ENCODE measurements around the gene TGFB2. TPM values are rescaled to one million over a fixed set of nuclear protein-coding genes. Genes with fewer than 3 reads are reported as not detected.
A peak's percentile ranks its signal among the peaks of the same experiment; 100 is the strongest.

The TGFB2 gene
- polyA plus RNA-seq, 5 donors, result 82.7 to 181 (median 138) TPM

- DNase-seq, result no peak
Observed at GRCh38 chr1:218459450-218459849, 114.3 kb downstream of the TGFB2 start.

- no peak for DNase-seq
Observed at GRCh38 chr1:218459878-218460711, 115.0 kb downstream of the TGFB2 start.

GRCh38 chr1:218461351-218461750 lies 116.2 kb downstream of the TGFB2 start:
- DNase-seq, result no peak

GRCh38 chr1:218462116-218462515 lies 117.0 kb downstream of the TGFB2 start:
- no peak for DNase-seq

- no peak for DNase-seq
Observed at GRCh38 chr1:218462587-218462986, 117.5 kb downstream of the TGFB2 start.

- no peak for DNase-seq
Observed at GRCh38 chr1:218463194-218464156, 118.3 kb downstream of the TGFB2 start.

- DNase-seq, result no peak
Observed at GRCh38 chr1:218464871-218465270, 119.7 kb downstream of the TGFB2 start.

GRCh38 chr1:218466341-218467010 lies 121.3 kb downstream of the TGFB2 start:
- DNase-seq, result no peak

- DNase-seq, result peak in 1 of 2 donors; percentile 27
Observed at GRCh38 chr1:218467101-218468072, 122.3 kb downstream of the TGFB2 start.

GRCh38 chr1:218468711-218469110 lies 123.6 kb downstream of the TGFB2 start:
- DNase-seq, result no peak

GRCh38 chr1:218472885-218473284 lies 127.7 kb downstream of the TGFB2 start:
- DNase-seq, result no peak

GRCh38 chr1:218473522-218473921 lies 128.4 kb downstream of the TGFB2 start:
- no peak for DNase-seq

- DNase-seq, result no peak
Observed at GRCh38 chr1:218474128-218474527, 129.0 kb downstream of the TGFB2 start.

- no peak for DNase-seq
Observed at GRCh38 chr1:218475275-218475674, 130.1 kb downstream of the TGFB2 start.

GRCh38 chr1:218475699-218476098 lies 130.6 kb downstream of the TGFB2 start:
- DNase-seq, result no peak

GRCh38 chr1:218476385-218476784 lies 131.2 kb downstream of the TGFB2 start:
- no peak for DNase-seq

GRCh38 chr1:218478336-218478735 lies 133.2 kb downstream of the TGFB2 start:
- no peak for DNase-seq

GRCh38 chr1:218479436-218480115 lies 134.4 kb downstream of the TGFB2 start:
- no peak for DNase-seq

- no peak for DNase-seq
Observed at GRCh38 chr1:218480137-218480536, 135.0 kb downstream of the TGFB2 start.

GRCh38 chr1:218480588-218481099 lies 135.5 kb downstream of the TGFB2 start:
- DNase-seq, result no peak

All from right lung (tissue), 5 donors.